GM20431 (cell line): ENCODE data around the gene NHSL1.

Experiments
- in situ Hi-C: fragments of 300-500 bp; cut with MseI, MboI; formaldehyde crosslinking; loops from one replicate; pipeline ENCODE4 v1.15.0; 2020; ENCODE audit warnings: low sequenced_read_pairs; ENCODE audit not compliant: unreplicated experiment

NHSL1 gene

DNA sequence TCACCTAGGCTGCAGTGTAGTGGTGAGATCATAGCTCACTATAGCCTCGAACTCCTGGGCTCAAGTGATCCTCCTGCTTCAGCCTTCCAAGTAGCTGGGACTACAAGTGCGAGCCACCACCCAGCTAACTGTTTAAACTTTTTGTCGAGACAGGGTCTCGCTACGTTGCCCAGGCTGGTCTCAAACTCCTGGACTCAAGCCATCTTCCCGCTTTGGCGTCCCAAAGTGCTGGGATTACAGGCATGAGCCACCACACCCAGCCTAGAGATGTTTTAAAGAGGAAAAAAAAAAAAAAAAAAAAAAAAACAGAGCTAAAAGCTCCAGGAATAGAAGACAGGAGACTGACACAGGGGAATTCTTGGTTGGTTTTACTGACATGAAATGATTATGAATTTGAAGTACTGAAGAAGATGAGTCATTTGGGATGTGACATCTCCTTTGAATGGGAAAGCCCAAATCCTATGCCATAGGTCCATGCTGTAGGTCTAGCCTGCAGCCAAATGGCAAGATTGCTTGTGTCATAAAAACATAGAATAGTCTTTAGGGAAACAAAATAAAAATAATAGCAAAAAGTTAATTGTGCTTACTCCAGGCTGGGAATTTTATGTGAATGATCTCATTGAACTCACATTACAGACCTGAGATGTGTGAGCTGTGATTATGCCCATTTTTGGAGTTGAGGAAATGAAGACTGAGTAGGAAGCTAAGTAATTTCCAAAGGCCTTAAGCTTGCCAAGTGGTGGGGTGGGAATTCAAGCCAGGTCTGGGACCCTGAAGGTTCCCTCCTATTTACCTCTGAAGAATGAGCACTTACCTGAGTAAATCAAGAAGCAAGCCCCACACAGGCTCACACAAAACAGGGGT lies 24.3 kb upstream of the NHSL1 start:
- in situ Hi-C loops, result no loop called here

DNA sequence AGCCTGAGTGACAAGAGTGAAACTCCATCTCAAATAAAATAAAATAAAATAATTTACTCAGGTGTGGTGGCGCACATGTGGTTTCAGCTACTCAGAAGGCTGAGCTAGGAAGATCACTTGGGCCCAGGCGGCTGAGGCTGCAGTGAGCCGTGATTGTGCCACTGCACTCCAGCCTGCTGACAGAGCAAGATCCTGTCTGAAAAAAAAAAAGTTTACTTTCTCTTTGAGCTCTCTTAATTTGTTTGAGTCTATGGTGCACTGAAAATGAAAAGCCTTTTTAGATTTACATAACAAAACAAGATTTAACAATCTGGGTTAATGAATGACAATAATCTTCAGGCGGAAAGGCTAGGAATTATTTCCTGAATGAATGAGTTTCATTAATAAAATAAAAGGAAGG lies 23.3 kb upstream of the NHSL1 start:
- in situ Hi-C loops, result no loop called here

DNA sequence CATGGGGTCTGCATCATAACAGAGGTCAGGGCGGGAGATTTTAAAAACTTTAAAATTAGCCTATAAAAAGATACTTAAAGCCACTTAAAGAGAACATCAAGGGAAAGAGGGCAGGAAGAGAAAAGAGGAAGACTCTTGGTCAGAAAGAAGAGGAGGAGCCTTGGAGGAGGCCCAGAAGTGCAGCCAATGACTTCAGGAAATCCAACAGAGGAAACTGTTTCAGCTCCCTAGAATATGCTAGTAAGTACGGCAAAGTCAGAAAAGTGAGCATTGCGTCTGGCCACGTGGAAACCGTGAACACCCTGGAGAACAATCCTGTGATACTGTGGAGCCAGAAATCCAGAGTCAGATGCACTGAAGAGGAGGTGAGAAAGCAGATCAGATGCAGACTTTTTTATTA lies 22.5 kb upstream of the NHSL1 start:
- in situ Hi-C loops, result no loop called here

DNA sequence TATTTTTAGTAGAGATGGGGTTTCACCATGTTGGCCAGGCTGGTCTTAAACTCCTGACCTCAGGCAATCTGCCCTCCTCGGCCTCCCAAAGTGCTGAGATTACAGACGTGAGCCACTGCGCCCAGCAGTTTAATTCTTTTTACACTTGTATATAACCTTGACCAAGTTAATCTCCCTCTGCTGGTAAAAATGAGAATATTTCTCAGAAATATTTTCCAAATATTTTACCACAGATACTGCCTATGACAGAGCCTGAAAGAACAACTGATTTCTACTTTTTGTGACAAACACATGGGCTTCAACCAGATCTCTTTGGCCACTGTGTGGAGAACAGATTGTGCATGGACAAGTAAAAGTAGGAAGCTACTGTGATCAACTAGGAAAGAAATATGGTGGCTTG lies 21.2 kb upstream of the NHSL1 start:
- in situ Hi-C loops, result no loop called here

DNA sequence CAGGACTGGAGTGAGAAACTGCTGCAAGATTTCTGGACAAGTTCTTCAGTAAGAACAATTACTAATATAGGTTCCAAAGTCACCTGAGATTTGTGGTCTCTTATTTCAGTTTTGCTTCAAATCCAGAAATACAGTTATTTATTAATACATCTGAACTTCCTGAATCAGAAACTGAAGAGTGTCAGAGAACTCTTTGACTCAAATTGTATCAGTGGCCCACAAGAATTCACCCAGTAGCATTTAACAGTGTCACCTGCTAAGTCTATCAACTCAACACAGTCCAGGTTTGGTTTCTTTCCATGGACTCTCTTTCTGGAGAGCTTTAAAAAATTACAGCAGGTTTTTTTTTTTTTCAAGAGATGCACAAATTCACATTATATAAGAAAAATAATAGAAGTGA lies 18.8 kb upstream of the NHSL1 start:
- in situ Hi-C loops, result loop anchor here (10.0 kb wide), 1 partner anchor 83 kb away; no protein-coding TSS in a partner anchor

DNA sequence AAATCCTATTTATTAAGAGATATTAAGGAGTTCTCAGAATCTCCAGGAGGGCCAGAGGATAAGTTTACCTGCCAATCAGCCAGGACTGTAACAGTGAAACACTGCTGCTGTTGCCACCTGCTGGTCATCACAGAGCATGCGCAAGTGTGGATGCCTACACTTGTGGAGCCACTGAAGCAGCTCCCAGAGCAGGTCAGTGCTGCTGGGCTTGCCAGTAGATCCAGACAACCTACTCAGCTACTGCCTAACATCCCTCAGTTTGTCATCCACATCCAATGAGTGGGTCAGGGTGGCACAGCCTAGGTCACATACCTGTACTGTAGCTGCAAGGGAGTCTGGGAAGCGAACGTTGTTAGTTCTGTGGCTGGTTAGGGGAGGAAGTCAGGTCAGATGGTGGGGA lies 18.3 kb upstream of the NHSL1 start:
- in situ Hi-C loops, result loop anchor here (10.0 kb wide), 1 partner anchor 83 kb away; no protein-coding TSS in a partner anchor

DNA sequence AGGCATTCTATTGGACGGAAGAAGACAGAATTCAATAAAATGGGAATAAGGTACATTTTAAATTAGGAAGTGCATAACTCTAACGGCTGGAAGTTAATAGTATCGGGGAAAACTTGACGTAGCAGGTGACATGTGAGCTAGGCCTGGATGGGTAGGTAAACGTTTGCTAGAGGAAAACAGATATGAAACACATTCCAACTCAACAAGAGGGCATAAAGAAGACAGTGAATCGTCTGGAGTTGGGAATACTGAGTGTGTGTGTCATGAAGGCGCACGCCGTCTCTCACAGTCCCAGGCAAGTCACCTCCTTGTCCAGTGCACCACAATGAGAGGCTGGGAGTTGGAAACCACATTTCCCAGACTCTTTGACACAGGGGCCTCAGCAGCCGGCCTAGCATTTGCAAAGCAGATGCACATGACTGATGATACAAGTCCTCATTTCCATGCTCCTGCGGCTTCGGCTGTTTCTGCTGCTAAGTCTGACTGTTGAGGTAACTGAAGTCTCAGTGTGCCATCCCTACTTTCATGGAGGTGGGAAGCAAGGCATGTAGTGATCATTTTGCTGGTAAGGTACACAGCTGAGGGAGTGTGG lies 16.5 kb upstream of the NHSL1 start:
- in situ Hi-C loops, result loop anchor here (10.0 kb wide), 1 partner anchor 81 kb away; no protein-coding TSS in a partner anchor

DNA sequence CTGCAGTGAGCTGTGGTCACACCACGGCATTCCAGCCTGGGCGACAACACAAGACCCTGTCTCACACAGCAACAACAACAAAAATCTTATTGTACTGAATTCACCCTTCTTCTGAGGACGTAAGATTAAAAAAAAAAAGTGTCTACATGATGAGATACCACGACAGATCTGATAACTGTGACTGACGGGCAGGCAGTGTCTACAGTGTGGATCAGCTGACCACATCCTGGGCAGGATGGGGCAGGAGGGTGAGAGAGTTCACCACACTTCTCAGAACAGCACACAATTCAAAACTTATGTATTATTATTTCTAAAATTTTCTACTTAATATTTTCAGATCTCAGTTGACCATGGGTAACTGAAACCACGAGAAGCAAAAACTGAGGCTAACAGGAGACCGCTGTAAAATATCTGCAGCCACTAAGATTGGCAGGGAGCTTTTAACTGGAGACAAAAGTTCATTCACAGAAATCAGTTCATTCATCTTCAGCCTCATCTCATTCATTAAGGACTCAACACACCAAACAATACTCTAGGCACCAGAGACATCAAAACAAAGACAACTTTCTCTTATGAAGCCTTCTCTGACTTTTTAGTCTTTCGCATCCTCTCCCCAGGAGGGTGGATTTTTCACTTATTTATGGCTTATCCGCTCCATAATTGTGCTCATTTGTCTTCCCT lies 15.7 kb upstream of the NHSL1 start:
- in situ Hi-C loops, result loop anchor here (10.0 kb wide), 1 partner anchor 80 kb away; no protein-coding TSS in a partner anchor

DNA sequence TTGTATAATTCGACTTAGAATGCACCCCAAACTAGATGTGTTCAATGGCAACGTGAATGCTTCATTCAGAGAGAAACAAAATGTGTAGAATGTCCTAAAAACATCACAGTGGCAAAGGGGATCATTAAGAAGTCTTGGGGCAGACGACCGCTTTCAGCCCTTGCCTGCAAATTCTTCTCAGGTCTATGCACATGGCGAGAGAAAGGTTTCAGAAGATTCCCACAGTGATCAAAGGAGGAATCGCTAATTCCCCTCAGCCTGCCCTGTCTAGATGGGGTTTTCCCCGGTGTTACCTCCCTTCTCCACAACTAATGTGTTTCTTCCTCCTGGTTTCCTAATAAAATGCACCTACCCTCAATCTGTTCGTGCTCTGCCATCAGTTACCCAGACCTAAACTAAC lies 13.3 kb upstream of the NHSL1 start:
- in situ Hi-C loops, result loop anchor here (10.0 kb wide), 1 partner anchor 78 kb away; no protein-coding TSS in a partner anchor

DNA sequence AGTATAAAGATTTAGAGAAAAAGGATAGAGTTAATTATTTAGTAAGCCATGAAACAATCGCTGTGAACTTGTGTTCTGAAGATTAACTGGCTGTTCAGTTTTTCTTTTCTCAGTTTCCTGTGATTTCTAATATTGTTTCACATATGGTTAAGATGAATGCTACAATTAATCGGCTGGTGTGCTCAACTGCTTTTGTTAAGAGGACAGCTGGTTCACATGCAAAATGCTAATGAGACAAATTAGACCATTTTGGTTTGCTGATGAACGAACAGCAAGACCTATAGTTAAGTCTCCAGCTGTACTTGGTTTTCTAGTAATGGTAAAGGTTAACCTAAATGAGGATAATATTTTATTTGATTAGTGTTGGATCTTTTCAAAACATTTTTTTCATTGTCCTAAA lies 10.8 kb upstream of the NHSL1 start:
- in situ Hi-C loops, result loop anchor here (10.0 kb wide), 1 partner anchor 75 kb away; no protein-coding TSS in a partner anchor

DNA sequence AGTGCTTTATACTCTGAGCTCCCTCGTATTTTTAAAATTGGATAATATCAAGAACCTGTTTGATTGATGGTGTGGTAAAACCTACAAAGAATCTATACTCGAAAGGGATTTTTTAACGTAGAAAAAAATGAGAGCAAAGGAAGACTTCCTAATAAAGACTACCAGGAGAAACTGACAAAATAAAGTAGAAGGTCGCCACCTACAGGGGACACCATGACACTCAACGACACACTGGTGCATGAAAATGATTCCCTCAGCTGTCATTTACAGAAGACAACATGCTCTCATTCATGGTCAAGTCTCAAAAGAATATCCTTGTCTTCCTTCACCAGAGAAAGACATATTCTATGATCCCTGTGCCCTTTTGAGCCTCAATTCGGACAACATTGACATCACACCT lies 10.1 kb upstream of the NHSL1 start:
- in situ Hi-C loops, result no loop called here

DNA sequence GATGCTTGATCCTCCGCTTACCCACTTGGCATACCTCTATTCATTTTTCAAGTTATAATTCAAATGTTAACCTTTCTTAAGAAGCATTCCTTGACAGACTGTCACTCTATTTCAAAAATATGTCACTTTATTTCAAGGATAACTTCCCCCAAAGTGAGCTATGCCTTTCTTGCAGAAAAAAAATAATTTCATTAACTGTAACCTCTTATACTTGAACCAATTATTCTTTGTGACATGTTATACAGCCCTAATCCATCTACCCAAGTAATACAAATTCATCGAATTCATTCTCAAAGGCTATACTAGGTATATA lies 9.3 kb upstream of the NHSL1 start:
- in situ Hi-C loops, result no loop called here

DNA sequence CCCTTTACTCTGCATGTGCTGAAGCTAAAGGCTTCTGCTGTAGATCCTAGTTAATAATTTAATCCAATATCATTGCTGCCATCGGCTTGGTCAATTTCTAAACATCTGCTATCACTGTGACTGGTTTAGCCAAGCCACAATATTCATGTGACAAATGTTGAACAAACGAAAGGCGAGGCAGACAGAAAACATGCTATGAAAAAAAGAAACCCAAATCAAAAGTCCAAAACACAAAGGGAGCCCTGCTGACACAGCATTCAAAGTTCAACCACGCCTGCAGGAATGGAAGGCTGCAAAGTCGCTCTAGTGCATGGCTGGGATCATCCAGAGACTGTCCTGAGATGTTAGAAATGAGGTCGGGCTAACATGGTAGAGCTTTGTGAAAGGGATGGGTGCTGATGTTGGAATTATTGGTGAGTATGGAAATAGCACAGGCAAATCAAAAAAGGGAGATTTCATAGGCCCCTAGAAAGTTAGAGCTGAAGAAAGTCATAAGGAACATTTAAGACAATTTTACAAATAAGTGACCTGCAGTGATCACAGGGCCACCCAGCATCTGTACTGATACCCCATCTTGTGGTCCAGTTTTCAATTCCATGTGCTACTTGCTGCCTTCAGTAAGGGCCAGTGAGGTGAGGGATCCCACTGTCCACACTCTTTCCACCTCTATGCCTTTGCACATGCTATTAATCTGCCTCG lies 8.8 kb upstream of the NHSL1 start:
- in situ Hi-C loops, result no loop called here

DNA sequence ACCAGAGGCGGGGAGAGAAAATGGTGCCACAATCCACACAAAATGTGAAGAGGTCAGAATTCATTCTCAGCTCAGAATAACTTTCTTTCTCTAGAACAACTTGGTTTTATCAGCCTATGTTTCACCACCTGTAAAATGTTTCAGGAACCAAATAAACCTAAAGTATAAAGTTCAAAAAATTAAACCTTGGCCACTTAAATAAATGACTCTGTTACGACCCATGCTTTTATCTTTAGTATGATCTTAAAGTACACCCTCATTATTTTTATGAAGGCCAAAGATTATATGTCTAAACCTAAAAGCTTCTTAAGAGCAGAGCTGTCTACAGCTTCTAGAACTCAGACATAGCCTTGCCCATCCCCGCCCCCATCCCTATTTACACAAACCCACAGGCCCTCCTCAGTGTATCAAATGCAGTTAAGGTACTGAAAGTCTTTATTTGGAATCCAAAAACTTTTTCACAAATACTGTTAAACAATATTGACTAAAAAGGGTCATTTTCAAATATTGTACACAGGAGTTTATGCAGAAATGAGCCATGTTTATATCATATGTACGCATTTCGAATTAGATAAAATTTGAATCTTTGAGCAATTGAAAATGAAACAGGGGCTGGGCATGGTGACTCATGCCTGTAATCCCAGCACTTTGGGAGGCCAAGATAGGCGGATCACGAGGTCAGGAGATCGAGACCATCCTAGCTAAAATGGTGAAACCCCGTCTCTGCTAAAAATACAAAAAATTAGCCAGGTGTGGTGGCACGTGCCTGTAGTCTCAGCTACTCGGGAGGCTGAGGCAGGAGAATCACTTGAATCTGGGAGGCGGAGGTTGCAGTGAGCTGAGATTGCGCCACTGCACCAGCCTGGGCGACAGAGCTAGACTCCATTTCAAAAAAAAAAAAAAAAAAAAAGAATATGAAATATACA lies 5.7 kb upstream of the NHSL1 start:
- in situ Hi-C loops, result no loop called here

DNA sequence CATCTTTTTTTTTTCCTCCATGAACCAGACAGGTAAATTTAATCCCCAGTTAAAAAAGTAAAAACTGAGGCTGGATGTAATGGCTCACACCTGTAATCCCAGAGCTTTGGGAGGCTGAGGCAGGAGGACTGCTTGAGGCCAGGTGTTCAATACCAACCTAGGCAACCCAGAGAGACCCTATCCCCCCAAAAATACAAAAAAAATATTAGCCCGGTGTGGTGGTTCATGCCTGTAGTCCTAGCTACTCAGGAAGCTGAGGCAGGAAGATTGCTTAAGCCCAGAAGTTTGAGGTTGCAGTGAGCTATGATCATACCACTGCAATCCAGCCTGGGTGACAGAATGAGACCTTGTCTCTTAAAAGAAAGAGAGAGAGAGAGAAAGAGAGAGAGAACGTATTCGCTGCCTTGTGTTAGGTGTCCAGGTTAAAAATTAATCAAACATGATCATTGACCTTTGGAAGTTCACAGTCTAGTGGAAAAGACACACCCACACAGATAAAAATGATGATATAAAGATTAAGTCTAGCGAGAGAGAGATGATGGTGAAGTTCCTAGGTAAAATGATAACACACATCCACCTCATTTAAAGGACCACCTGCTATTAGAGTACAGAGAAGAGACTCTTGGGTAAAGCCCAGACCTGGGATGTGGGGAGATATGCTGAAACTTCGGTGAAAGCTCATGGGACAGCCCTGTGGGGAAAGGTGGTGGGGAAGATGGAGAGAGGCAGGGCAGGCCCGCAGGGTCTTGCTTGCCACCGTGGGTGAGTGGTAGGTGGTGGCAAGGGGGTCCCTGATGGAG lies 4.8 kb upstream of the NHSL1 start:
- in situ Hi-C loops, result no loop called here

DNA sequence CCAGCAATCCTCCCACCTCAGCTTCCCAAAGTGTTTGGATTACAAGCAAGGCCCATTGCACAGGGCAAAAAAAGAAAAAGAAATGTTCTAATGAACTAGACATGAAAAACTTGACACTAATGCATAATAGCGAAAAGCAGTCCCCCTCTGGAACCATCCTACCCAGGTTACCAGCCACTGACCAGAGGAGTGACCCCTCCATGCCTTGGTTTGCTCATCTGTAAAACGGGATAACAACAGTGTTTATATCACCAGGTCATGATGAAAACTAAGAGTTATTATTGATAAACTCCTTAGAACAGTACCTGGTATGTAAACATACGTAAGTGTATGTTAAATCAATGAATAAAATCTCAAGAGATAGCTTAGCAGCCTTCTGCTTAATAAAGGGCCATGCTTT lies 3.3 kb upstream of the NHSL1 start:
- in situ Hi-C loops, result no loop called here

DNA sequence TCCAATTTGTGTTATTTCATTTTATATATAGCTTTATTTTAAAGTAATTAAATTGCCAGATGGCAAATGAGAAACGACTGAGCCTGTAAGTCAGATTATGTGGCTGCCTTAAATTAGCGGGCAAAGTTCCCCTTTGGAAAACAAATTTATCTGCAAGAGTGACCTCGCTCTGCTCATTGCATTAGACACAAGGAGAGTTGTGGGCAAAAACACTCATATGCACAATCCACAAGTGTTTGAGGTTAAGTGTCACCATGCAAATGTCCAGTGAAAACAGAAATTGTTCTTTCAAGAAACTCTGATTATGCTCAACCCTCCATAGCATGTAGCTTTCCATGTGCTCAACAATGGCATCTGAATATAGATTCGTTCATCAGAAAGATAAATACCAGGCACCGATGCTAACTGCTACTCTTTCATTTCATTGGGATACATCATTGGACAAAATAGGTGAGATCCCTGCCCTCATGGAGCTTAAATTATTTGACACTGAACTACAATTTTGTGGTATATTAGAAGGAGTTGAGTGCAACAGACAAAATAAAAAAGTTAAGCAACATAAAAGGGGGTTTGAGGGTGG lies 1.7 kb upstream of the NHSL1 start:
- in situ Hi-C loops, result no loop called here

DNA sequence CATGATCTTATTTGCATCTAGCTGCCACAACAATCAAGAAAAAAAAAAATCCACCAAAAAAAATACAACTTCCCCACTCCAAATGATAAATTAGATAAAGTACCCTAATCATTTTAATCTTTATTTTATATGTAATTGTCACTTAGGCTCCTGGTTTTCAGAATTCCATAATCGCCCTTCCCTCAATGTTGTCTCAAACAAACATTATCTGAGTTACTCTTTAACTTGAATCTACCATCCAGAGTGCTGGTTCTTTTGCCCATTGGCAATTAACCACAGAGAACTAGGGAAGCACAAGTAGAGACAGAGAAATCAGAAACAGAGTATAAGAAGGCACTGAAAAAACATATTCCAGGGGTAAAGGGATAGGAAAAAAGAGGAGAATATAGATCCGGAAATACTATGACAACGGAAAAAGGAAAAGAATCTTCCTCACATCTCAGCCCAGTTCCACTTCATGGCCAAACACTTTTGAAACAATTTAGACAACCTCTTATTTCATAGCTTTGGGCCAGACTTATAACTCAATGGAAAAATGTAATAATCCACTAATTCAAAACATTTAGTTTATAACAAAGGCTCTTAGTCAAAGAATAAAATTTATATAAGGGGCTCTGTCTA lies 861 bp upstream of the NHSL1 start:
- in situ Hi-C loops, result no loop called here
